SHP77 treated with DMSO at 0.1 percent for 48 hours (cell line): ENCODE results near the gene JAKMIP1.

Experiments used
- DNase-seq: peaks from one replicate; lab custom pipeline; 2025; lab: John Stamatoyannopoulos, UW

The JAKMIP1 gene

GRCh38 chr4:6200011-6200921, at the start of gene JAKMIP1:
JAKMIP1 (minus strand) TSS chr4:6200549; CDS start chr4:6112850, 87,699 bp downstream.
- DNase-seq, result peak; percentile 6

GRCh38 chr4:6248394-6248793, 48.0 kb upstream of the JAKMIP1 start:
- DNase-seq, result no peak

- no peak for DNase-seq
These were observed 45.9 kb upstream of the JAKMIP1 start for GRCh38 chr4:6246170-6246634.

- DNase-seq, result no peak
These were observed 45.2 kb upstream of the JAKMIP1 start for GRCh38 chr4:6245246-6246169.

DNA sequence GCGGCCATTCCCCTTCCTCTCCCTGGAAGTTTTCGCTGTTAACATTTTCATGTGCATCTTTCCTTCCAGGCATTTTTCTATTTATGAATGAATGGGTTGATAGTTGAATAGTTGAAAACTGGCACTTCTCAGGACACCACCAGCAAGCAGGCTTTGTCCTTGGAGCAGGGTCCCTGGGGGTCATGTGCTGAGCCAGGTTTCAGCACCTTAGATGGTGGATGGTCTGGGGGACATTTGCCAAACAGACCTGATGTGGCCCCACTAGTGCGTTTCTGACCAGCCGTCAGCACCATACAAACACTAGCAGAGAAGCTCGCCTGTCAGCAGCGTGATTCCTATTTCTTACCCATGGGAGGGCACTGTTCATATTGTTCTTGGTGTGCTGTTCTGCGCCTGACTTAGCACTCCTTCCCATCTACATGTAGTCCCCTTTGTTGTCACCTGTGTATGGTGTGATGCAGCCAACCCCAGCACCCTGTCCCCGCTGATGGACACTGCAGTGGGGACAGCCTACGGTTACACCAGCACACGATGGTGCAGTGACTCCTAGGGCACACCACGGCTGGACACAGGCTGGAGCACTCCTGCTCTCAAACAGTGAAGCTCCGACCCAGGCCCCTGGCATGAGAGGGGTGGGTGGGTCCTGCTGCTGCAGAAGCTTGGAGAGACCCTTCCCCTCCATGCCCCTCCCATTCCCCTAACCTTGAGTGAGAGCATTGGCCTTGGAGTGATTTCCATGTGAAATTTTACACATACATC, 42.1 kb upstream of the JAKMIP1 start:
- DNase-seq, result no peak

- no peak for DNase-seq
These were observed 40.9 kb upstream of the JAKMIP1 start for GRCh38 chr4:6241062-6241845.

- DNase-seq, result no peak
These were observed 39.6 kb upstream of the JAKMIP1 start for GRCh38 chr4:6239968-6240367.

- no peak for DNase-seq
These were observed 39.1 kb upstream of the JAKMIP1 start for GRCh38 chr4:6239486-6239885.

DNA sequence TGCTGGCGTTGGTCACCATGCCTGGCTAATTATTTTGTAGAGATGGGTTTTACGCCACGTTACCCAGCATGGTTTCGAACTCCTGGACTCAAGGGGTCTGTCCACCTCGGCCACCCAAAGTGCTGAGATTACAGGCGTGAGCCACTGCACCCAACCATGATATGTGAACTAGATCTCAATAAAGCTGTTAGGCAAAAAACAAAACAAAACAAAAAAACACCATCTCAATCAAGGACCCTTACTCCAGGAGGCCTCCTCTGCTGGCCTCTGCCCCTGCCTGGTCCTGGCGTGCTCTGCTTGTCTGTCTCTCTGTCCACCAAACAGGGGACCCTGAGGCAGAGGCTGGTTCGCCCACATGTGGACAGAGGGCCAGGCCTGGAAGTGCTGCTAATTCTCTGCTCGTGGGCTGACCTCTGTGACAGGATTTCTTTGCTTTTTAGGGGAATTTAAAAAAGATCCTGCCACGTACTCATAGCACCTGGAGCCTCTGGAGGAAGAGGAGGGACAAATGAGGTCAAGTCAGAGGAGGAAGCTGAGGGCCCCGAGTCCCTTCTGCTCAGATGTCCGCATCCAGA, 36.6 kb upstream of the JAKMIP1 start:
- DNase-seq, result no peak

- no peak for DNase-seq
These were observed 35.7 kb upstream of the JAKMIP1 start for GRCh38 chr4:6235901-6236640.

DNA sequence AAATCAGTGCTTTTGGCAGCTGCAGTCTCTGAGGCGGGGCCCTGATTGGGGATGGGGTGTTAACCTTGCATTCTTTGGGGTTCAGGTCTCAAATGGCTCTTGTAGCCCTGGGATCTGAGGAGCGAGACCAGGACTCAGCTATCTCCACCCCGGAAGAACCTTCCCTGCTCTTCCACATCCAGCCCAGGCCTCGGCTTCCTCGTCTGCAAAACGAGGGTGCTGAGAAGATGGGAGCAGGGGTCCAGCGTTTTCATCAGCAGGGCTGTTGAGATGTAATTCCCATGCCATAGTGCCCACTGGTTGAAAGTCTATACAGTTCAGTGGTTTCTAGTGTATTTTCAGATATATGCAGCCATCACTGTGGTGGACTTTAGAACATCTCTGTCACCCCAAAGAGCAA, 34.7 kb upstream of the JAKMIP1 start:
- no peak for DNase-seq

GRCh38 chr4:6233929-6234328, 33.6 kb upstream of the JAKMIP1 start:
- no peak for DNase-seq

DNA sequence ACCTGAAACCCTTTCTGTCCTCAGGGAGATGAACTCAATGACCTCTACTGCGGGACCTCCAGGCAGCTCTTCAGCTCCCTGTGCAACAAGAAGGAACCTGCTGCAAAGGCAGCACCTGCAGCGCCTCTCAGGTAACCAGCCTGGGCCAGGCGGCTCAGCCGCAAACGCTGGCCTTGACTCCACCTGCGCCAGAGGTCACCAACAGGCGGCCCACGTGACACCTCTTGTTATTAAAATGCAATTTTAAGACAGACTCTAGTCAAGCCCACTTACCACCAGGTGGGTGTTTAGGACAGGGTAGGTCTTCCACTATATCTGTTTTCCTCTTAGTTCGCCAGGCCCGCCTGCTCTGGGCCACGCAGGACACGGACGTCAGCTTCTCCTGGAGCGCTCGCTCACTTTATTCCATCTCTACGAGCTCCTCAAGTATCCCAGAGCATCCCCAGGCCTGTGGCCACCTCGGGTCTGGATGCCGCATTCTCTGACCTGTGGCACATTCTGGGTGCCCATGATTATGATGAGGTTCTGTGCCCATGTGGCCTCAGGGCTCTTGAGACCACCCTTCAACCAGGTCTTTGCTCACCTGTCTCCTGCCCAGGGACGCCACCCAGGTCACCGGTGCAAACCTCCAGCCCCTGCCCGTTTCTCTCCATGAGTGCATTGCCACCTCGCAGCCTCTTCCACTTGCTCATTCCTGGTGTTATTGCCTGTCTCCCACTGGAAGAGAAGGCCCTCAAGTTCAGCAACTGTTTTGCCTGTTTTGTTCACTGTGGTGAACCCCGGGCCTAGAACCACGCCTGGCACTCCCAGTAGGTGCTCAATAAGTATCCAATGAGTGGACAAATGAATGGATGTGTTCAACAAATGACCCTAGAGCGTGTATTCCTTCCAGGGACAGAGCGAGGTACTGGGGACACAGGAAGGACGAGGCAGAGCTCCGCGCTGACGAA, 32.8 kb upstream of the JAKMIP1 start:
- no peak for DNase-seq

GRCh38 chr4:6231663-6232165, 31.4 kb upstream of the JAKMIP1 start:
- no peak for DNase-seq

DNA sequence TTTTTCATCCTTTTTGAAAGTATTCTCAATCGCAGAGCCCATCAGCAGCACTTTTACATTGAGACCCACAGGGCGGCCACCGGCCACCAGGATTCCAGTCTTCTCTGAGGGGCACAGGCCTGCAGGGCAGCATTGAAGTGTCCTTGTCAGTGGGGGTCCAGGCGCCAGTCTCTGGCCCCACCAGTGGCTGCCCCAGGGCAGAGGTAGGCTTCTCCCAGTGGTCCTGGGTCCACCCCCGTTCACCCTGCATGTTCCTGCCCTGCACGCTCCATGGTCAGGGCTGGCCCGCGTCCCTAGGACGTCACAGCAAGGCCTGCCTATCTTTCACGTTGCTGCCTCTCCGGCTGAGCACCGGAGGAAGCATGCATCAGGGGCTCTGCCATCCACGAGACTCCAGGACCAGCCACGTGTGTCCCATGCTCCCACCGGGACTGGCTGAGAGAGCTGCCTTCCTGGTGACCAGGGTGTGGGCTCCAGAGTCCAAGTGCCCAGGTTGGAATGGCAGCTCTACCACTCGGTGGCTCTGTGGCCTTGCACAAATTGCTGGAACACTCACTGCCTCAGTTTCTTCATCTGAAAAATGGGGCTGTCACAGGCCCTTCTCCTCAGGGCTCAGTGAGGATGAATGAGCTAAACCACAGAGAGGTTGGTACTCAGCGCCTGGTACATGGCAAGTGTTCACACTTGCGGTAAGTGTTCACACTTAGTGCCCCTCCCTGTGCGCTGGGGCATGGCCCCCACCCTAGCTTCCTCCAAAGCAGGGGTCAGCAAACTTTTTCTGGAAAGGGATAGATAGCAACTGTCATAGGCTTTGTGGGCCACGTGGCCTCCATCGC, 30.7 kb upstream of the JAKMIP1 start:
- DNase-seq, result no peak

- no peak for DNase-seq
These were observed 30.1 kb upstream of the JAKMIP1 start for GRCh38 chr4:6230502-6230785.

DNA sequence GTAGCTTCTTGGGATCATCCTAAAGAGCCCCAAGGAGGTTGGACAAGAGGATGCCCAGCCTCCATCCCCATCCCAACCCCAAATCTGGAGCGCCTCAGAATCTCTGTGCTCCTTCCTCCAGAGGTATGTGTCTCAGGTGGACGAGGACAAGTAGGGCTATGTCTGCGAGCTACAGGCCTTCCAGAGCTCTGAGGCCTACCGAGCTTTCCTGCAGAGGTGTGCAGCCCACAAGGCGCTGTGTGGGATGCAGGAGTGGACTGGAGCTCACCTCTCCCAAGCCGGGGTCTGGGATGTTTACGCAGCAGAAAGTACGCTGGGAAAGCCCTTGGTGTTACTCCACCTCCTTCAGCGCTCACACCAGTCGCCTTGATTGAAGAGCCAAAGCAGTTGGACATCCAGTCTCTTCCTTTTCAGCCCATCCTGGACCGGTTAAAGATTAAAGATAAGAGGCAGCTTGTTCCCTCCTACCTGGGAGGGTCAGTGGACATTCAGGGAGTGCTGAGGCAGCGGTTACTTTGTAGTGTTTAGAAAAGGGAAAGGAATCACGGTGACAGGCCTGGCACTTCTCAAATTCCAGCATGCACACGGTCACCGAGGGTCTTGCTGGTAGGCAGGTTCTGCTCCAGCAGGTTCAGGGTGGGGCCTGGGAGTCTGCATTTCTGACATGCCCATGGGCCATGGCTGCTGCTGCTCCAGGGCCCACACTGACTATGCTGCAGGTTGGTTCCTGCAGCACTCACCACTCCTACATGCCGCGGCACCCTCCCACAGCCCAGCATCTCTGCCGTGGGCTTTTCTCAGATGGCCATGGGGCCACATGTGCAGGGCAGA, 29.5 kb upstream of the JAKMIP1 start:
- DNase-seq, result no peak
